HG03135 (cell line): ENCODE measurements around the gene FGD6.
A peak's percentile ranks its signal among the peaks of the same experiment; 100 is the strongest.
"Not testable (repeated sequence)": the region's sequence is repeated elsewhere in the genome, so short reads cannot be mapped to it uniquely, and the experiment has no call there.

Experiments used
- ATAC-seq: cut with Tn5 transposase; IDR thresholded peaks from one replicate; pipeline ENCODE4 v1.9.1; 2021; ENCODE audit warnings: mild to moderate bottlenecking, moderate library complexity; ENCODE audit not compliant: unreplicated experiment

FGD6 gene

GRCh38 chr12:95095866-95096265 lies 121.4 kb downstream of the FGD6 start:
- not testable (repeated sequence) for ATAC-seq

- no peak for ATAC-seq
These were observed 127.8 kb downstream of the FGD6 start for GRCh38 chr12:95089462-95089861.

- peak; percentile 54 for ATAC-seq
These were observed 128.9 kb downstream of the FGD6 start for GRCh38 chr12:95088379-95088778.

GRCh38 chr12:95085612-95086011 lies 131.7 kb downstream of the FGD6 start:
- ATAC-seq = no peak

GRCh38 chr12:95083938-95084337 lies 133.3 kb downstream of the FGD6 start:
- ATAC-seq = no peak

- no peak for ATAC-seq
These were observed 133.8 kb downstream of the FGD6 start for GRCh38 chr12:95083471-95083870.

- ATAC-seq = no peak
These were observed 139.9 kb downstream of the FGD6 start for GRCh38 chr12:95077341-95077740.

GRCh38 chr12:95074766-95075165 lies 142.5 kb downstream of the FGD6 start:
- no peak for ATAC-seq

- ATAC-seq = no peak
These were observed 143.4 kb downstream of the FGD6 start for GRCh38 chr12:95073698-95074520.

GRCh38 chr12:95072900-95073697 lies 144.2 kb downstream of the FGD6 start, which contains the start of gene NR2C1:
Gene NR2C1, minus strand, starts transcription at chr12:95073618. Its CDS starts 6,234 bp downstream, at chr12:95067384.
- ATAC-seq = peak; percentile 93

GRCh38 chr12:95070378-95070777 lies 146.9 kb downstream of the FGD6 start:
- no peak for ATAC-seq

GRCh38 chr12:95066091-95066855 lies 151.0 kb downstream of the FGD6 start:
- no peak for ATAC-seq

- ATAC-seq = no peak
These were observed 156.3 kb downstream of the FGD6 start for GRCh38 chr12:95060951-95061350.

- ATAC-seq = no peak
These were observed 157.3 kb downstream of the FGD6 start for GRCh38 chr12:95059984-95060383.

- ATAC-seq = no peak
These were observed 159.8 kb downstream of the FGD6 start for GRCh38 chr12:95057424-95057823.

- no peak for ATAC-seq
These were observed 162.2 kb downstream of the FGD6 start for GRCh38 chr12:95055057-95055456.

GRCh38 chr12:95054206-95054605 lies 163.1 kb downstream of the FGD6 start:
- no peak for ATAC-seq

- ATAC-seq = no peak
These were observed 166.0 kb downstream of the FGD6 start for GRCh38 chr12:95051241-95051640.

- ATAC-seq = no peak
These were observed 179.4 kb downstream of the FGD6 start for GRCh38 chr12:95037906-95038305.

GRCh38 chr12:95034750-95035149 lies 182.5 kb downstream of the FGD6 start:
- ATAC-seq = no peak
